GM12874 (cell line): Measurements from ENCODE around the gene SIM1.

Experiments
- CTCF ChIP-seq: IDR thresholded peaks from 2 replicates; pipeline ENCODE4 v1.5.1; 2011; ENCODE audit warnings: low read depth, mild to moderate bottlenecking, control low read depth, low read length, moderate library complexity; ENCODE audit not compliant: insufficient read depth

SIM1 gene

GRCh38 chr6:100335991-100336390 lies 128.7 kb downstream of the SIM1 start:
- no peak for TF ChIP-seq CTCF
